WTC11 (cell line): ENCODE results near the gene LASP1. TPM values are rescaled to one million over a fixed set of nuclear protein-coding genes. Genes with fewer than 3 reads are reported as not detected.

Source experiments
- ATAC-seq: fragments of 200-7000 bp; cut with Tn5 transposase; 2 replicates; pipeline ENCODE4 v1.10.0; 2021; ENCODE audit warnings: mild to moderate bottlenecking, moderate library complexity
- CTCF ChIA-PET: fragments of 300-600 bp; sonication (Branson Sonifier 250); formaldehyde crosslinking; loops from one replicate; lab custom pipeline; 2021; ENCODE audit warnings: antibody characterized with exemption; lab: Charles Lee
- POLR2A ChIA-PET: fragments of 350-600 bp; sonication (Branson Sonifier 250); formaldehyde crosslinking; loops from one replicate; lab custom pipeline; 2021; ENCODE audit warnings: antibody characterized with exemption; lab: Charles Lee
- DNase-seq: peaks from one replicate; pipeline ENCODE4 v3.0.0; 2021; ENCODE audit warnings: low spot score
- H3K27ac Mint-ChIP-seq: 2 replicates; pipeline ENCODE4 v1.8.0; 2021; ENCODE audit warnings: mixed read lengths
- H3K27me3 Mint-ChIP-seq: 2 replicates; pipeline ENCODE4 v1.8.0; 2021; ENCODE audit warnings: low read depth, mild to moderate bottlenecking, moderate library complexity, mixed read lengths
- H3K36me3 Mint-ChIP-seq: 2 replicates; pipeline ENCODE4 v1.8.0; 2021; ENCODE audit warnings: mixed read lengths
- H3K4me1 Mint-ChIP-seq: 2 replicates; pipeline ENCODE4 v1.8.0; 2022; ENCODE audit warnings: mixed read lengths
- H3K4me3 Mint-ChIP-seq: 2 replicates; pipeline ENCODE4 v1.8.0; 2021; ENCODE audit warnings: mild to moderate bottlenecking, moderate library complexity, mixed read lengths
- H3K9me3 Mint-ChIP-seq: 2 replicates; pipeline ENCODE4 v1.8.0; 2021; ENCODE audit warnings: mixed read lengths
- MYBL2 ChIP-seq: sonication (generic); formaldehyde crosslinking; IDR thresholded peaks from 2 replicates; pipeline ENCODE4 v1.8.1; 2023; ENCODE audit warnings: mild to moderate bottlenecking, moderate library complexity, missing genetic modification reagents
- NFE2L1 ChIP-seq: sonication (generic); formaldehyde crosslinking; IDR thresholded peaks from 2 replicates; pipeline ENCODE4 v1.8.1; 2023; ENCODE audit warnings: missing genetic modification reagents
- NR2C2 ChIP-seq: sonication (generic); formaldehyde crosslinking; IDR thresholded peaks from 2 replicates; pipeline ENCODE4 v1.8.0; 2022; ENCODE audit warnings: mild to moderate bottlenecking, missing genetic modification reagents
- SMAD4 ChIP-seq: sonication (generic); formaldehyde crosslinking; IDR thresholded peaks from 2 replicates; pipeline ENCODE4 v1.8.0; 2022; ENCODE audit warnings: mild to moderate bottlenecking, missing genetic modification reagents
- SOX15 ChIP-seq: fragments of 250-450 bp; sonication (Bioruptor Pico); IDR thresholded peaks from 2 replicates; pipeline ENCODE4 v1.9.0; 2021; ENCODE audit warnings: mild to moderate bottlenecking
- ZBTB21 ChIP-seq: sonication (generic); formaldehyde crosslinking; IDR thresholded peaks from 2 replicates; pipeline ENCODE4 v1.8.1; 2023; ENCODE audit warnings: mild to moderate bottlenecking, missing genetic modification reagents, borderline replicate concordance
- ZNF263 ChIP-seq: sonication (generic); formaldehyde crosslinking; IDR thresholded peaks from 2 replicates; pipeline ENCODE4 v1.8.1; 2022; ENCODE audit warnings: low read depth, mild to moderate bottlenecking, moderate library complexity, missing genetic modification reagents
- total RNA-seq: library from RNA; stranded (reverse); gene quantifications from 3 replicates; pipeline ENCODE4 v1.2.3, GENCODE V29; 2021
- TF ChIP-seq, protein P1 (sequence below): fragments of 250-450 bp; sonication (Bioruptor Pico); IDR thresholded peaks from 2 replicates; pipeline ENCODE4 v1.9.0; 2021; ENCODE audit warnings: moderate library complexity, mild to moderate bottlenecking, inconsistent platforms, borderline replicate concordance
- TF ChIP-seq, protein P2 (sequence below): sonication (generic); formaldehyde crosslinking; IDR thresholded peaks from 2 replicates; pipeline ENCODE4 v1.8.1; 2022; ENCODE audit warnings: missing genetic modification reagents, borderline replicate concordance
- TF ChIP-seq, protein P3 (sequence below): fragments of 250-450 bp; sonication (Bioruptor Pico); conservative IDR thresholded peaks from 2 replicates; pipeline ENCODE4 v1.9.0; 2021; ENCODE audit warnings: mild to moderate bottlenecking
- TF ChIP-seq, protein P4 (sequence below): sonication (generic); formaldehyde crosslinking; IDR thresholded peaks from 2 replicates; pipeline ENCODE4 v1.8.0; 2022; ENCODE audit warnings: missing genetic modification reagents
- TF ChIP-seq, protein P5 (sequence below): sonication (generic); formaldehyde crosslinking; IDR thresholded peaks from 2 replicates; pipeline ENCODE4 v1.8.1; 2023; ENCODE audit warnings: mild to moderate bottlenecking, missing genetic modification reagents, moderate library complexity
- TF ChIP-seq, protein P6 (sequence below): sonication (generic); formaldehyde crosslinking; IDR thresholded peaks from 2 replicates; pipeline ENCODE4 v1.8.1; 2023; ENCODE audit warnings: mild to moderate bottlenecking, missing genetic modification reagents, borderline replicate concordance

LASP1 gene
- total RNA-seq, 1 experiment from 2014 or later, result 139 TPM

DNA sequence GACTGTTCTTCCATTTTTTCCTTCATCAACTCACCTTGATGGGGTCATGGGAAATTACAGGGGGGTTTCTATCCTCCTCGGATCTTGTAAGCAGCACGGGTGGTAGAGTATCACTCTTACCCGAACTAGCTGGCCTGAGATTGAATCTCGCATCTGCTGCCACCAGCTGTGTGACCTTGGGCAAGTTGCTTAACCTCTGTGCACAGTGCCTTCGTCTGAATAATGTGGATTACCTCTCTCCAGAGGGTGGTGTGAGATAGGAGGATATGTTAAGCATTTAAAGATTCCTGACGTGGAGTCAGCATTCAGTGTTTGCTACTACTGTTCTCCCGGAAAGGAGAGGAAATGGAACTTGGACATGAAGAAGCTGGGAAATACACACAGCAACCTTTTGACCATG is 24.4 kb downstream of the LASP1 start:
- Mint-ChIP-seq H3K36me3 (peaks cover 25% of the 10 kb centered on the region), H3K27ac (peak overlapping the region; percentile 86), H3K4me3 (no peak overlapping the region), H3K9me3 (no peaks in the 10 kb centered on the region), H3K4me1 (peaks cover 36% of the 10 kb centered on the region), H3K27me3 (no peaks in the 10 kb centered on the region)
- DNase-seq (peak; percentile 9), ATAC-seq (peak; percentile 27)
- CTCF ChIA-PET, result interaction anchor here (1.0 to 1.8 kb wide), 4 partner anchors 10 to 270 kb away, joined by 3 to 7 read pairs (median 6); no protein-coding TSS in a partner anchor
- no peak for TF ChIP-seq MYBL2 (CRISPR knock-in tag)
- TF ChIP-seq NR2C2 (CRISPR knock-in tag), result no peak
- TF ChIP-seq, protein P1, sequence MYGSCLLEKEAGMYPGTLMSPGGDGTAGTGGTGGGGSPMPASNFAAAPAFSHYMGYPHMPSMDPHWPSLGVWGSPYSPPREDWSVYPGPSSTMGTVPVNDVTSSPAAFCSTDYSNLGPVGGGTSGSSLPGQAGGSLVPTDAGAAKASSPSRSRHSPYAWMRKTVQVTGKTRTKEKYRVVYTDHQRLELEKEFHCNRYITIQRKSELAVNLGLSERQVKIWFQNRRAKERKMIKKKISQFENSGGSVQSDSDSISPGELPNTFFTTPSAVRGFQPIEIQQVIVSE (CRISPR knock-in tag), result no peak
- POLR2A ChIA-PET, result interaction anchor here (0.6 kb wide), 1 partner anchor 18 kb away, joined by 4 read pairs; no protein-coding TSS in a partner anchor

DNA sequence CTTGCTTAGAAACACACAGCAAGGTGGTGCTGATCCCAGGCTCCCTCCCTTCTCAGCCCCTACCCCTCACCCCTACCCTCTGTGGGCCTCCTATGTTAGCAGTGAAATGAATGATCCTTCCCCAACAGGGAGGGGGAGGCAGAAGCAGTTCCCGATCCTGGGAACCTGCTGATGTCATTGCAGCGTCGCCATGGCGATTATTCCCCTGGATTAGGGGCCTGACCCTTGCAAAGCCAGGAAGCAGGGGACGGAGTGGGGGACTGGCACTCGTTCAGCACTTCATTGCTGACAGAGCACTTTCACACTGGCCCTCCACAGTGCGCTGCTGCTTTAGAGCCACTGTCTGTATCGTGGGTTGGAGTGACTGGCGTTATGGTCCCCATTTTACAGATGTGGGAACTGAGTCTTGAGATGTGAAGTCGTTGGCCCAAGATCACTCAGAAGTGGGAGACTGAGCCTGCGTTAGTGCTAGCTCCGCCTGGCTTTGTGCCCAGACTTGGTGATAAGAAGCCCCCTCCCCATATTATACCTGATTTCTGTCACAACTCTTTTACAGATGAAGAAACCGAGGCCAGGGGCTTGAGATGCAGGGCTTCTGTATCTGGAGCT is 26.6 kb downstream of the LASP1 start:
- ChIA-PET CTCF (no interaction called here), POLR2A (no interaction called here)
- no peak overlapping the region for H3K27ac Mint-ChIP-seq
- no peak for ATAC-seq
- H3K4me1 Mint-ChIP-seq, result peaks cover 40% of the 10 kb centered on the region
- H3K36me3 Mint-ChIP-seq, result peaks cover 24% of the 10 kb centered on the region
- no peak overlapping the region for H3K4me3 Mint-ChIP-seq
- H3K27me3 Mint-ChIP-seq, result no peaks in the 10 kb centered on the region
- H3K9me3 Mint-ChIP-seq, result no peaks in the 10 kb centered on the region
- TF ChIP-seq, protein P2, sequence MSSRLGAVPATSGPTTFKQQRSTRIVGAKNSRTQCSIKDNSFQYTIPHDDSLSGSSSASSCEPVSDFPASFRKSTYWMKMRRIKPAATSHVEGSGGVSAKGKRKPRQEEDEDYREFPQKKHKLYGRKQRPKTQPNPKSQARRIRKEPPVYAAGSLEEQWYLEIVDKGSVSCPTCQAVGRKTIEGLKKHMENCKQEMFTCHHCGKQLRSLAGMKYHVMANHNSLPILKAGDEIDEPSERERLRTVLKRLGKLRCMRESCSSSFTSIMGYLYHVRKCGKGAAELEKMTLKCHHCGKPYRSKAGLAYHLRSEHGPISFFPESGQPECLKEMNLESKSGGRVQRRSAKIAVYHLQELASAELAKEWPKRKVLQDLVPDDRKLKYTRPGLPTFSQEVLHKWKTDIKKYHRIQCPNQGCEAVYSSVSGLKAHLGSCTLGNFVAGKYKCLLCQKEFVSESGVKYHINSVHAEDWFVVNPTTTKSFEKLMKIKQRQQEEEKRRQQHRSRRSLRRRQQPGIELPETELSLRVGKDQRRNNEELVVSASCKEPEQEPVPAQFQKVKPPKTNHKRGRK (CRISPR knock-in tag), result no peak
- TF ChIP-seq, protein P3, sequence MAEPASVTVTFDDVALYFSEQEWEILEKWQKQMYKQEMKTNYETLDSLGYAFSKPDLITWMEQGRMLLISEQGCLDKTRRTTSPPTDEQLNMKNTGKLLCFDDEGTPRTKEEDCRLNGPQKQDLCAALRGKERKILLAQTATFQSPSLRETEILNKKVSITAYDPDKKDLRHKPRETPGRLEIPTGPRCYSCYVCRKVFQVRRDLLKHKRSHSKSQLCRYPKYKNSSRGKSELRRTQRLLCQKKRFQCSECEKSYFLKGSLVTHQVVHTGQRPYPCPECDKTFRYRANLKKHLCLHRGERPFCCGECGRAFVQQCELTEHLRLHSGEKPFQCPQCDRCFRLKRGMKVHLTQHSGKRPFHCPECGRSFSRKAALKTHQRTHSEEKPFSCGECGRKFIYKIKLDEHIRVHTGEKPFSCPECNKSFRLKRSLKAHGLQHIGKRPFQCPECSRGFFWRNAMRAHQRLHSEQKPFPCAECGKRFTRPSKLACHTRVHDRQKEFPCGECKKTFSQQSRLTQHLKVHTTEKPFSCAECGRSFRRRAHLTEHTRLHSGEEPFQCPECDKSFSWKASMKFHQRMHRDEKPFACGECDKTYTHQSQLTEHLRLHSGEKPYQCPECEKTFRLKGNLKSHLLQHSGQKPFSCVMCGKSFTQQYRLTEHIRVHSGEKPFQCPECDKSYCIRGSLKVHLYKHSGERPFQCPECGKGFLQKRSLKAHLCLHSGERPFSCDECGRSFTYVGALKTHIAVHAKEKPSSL (CRISPR knock-in tag), result no peak
- TF ChIP-seq, protein P4, sequence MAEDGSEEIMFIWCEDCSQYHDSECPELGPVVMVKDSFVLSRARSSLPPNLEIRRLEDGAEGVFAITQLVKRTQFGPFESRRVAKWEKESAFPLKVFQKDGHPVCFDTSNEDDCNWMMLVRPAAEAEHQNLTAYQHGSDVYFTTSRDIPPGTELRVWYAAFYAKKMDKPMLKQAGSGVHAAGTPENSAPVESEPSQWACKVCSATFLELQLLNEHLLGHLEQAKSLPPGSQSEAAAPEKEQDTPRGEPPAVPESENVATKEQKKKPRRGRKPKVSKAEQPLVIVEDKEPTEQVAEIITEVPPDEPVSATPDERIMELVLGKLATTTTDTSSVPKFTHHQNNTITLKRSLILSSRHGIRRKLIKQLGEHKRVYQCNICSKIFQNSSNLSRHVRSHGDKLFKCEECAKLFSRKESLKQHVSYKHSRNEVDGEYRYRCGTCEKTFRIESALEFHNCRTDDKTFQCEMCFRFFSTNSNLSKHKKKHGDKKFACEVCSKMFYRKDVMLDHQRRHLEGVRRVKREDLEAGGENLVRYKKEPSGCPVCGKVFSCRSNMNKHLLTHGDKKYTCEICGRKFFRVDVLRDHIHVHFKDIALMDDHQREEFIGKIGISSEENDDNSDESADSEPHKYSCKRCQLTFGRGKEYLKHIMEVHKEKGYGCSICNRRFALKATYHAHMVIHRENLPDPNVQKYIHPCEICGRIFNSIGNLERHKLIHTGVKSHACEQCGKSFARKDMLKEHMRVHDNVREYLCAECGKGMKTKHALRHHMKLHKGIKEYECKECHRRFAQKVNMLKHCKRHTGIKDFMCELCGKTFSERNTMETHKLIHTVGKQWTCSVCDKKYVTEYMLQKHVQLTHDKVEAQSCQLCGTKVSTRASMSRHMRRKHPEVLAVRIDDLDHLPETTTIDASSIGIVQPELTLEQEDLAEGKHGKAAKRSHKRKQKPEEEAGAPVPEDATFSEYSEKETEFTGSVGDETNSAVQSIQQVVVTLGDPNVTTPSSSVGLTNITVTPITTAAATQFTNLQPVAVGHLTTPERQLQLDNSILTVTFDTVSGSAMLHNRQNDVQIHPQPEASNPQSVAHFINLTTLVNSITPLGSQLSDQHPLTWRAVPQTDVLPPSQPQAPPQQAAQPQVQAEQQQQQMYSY, result 0 out of 2 replicates have a peak, but pooled peaks have one; percentile 18
- TF ChIP-seq, protein P5, sequence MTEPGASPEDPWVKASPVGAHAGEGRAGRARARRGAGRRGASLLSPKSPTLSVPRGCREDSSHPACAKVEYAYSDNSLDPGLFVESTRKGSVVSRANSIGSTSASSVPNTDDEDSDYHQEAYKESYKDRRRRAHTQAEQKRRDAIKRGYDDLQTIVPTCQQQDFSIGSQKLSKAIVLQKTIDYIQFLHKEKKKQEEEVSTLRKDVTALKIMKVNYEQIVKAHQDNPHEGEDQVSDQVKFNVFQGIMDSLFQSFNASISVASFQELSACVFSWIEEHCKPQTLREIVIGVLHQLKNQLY (CRISPR knock-in tag), result no peak
- TF ChIP-seq ZNF263 (no peak), SOX15 (CRISPR knock-in tag) (no peak)
- no peak for DNase-seq

DNA sequence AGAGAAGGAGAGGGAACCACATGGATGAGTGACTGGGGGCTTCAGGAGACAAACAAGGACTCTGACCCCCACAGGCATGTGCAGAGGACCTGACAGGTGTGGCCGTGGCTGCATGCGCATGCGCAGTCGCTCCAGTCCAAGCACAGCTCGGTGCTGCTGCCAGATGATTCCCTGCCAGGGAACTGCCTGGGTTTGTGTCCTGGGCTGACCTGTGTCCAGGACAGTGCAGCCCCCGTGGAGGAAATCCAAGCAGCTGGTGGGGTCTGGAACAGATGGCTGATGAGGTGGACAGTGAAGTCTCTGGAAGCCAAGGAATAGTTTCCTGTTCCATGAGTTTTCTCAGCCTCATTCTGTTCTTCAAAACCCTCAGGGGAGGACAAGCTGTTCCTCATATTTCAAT is 27.3 kb downstream of the LASP1 start:
- H3K4me3 Mint-ChIP-seq, result no peak overlapping the region
- ChIA-PET POLR2A (no interaction called here), CTCF (no interaction called here)
- no peak for DNase-seq
- peaks cover 40% of the 10 kb centered on the region for H3K4me1 Mint-ChIP-seq
- no peaks in the 10 kb centered on the region for H3K27me3 Mint-ChIP-seq
- no peak for TF ChIP-seq ZBTB21
- TF ChIP-seq NFE2L1 (CRISPR knock-in tag), result no peak
- TF ChIP-seq SMAD4, result no peak
- TF ChIP-seq, protein P6, sequence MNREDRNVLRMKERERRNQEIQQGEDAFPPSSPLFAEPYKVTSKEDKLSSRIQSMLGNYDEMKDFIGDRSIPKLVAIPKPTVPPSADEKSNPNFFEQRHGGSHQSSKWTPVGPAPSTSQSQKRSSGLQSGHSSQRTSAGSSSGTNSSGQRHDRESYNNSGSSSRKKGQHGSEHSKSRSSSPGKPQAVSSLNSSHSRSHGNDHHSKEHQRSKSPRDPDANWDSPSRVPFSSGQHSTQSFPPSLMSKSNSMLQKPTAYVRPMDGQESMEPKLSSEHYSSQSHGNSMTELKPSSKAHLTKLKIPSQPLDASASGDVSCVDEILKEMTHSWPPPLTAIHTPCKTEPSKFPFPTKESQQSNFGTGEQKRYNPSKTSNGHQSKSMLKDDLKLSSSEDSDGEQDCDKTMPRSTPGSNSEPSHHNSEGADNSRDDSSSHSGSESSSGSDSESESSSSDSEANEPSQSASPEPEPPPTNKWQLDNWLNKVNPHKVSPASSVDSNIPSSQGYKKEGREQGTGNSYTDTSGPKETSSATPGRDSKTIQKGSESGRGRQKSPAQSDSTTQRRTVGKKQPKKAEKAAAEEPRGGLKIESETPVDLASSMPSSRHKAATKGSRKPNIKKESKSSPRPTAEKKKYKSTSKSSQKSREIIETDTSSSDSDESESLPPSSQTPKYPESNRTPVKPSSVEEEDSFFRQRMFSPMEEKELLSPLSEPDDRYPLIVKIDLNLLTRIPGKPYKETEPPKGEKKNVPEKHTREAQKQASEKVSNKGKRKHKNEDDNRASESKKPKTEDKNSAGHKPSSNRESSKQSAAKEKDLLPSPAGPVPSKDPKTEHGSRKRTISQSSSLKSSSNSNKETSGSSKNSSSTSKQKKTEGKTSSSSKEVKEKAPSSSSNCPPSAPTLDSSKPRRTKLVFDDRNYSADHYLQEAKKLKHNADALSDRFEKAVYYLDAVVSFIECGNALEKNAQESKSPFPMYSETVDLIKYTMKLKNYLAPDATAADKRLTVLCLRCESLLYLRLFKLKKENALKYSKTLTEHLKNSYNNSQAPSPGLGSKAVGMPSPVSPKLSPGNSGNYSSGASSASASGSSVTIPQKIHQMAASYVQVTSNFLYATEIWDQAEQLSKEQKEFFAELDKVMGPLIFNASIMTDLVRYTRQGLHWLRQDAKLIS (CRISPR knock-in tag), result no peak
- no peak for ATAC-seq
- H3K9me3 Mint-ChIP-seq, result no peaks in the 10 kb centered on the region
- H3K27ac Mint-ChIP-seq, result no peak overlapping the region
- peaks cover 20% of the 10 kb centered on the region for H3K36me3 Mint-ChIP-seq
